B cell (primary cell): ENCODE results near the gene UPB1.

Source experiments
- EZH2 ChIP-seq: IDR thresholded peaks from 2 replicates; pipeline ENCODE4 v1.6.1; 2012; ENCODE audit warnings: borderline replicate concordance, low read depth, mild to moderate bottlenecking, moderate library complexity, low read length; ENCODE audit not compliant: insufficient read depth, poor library complexity, severe bottlenecking
- TF ChIP-seq, protein P1 (sequence below): fragments of 200-600 bp; IDR thresholded peaks from one replicate; pipeline ENCODE4 v1.8.0; 2022; ENCODE audit warnings: antibody characterized with exemption, mild to moderate bottlenecking

- TF ChIP-seq, protein P1, sequence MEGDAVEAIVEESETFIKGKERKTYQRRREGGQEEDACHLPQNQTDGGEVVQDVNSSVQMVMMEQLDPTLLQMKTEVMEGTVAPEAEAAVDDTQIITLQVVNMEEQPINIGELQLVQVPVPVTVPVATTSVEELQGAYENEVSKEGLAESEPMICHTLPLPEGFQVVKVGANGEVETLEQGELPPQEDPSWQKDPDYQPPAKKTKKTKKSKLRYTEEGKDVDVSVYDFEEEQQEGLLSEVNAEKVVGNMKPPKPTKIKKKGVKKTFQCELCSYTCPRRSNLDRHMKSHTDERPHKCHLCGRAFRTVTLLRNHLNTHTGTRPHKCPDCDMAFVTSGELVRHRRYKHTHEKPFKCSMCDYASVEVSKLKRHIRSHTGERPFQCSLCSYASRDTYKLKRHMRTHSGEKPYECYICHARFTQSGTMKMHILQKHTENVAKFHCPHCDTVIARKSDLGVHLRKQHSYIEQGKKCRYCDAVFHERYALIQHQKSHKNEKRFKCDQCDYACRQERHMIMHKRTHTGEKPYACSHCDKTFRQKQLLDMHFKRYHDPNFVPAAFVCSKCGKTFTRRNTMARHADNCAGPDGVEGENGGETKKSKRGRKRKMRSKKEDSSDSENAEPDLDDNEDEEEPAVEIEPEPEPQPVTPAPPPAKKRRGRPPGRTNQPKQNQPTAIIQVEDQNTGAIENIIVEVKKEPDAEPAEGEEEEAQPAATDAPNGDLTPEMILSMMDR, result no peak
- TF ChIP-seq EZH2, result no peak
Observed at GRCh38 chr22:24474649-24475255, 20.4 kb upstream of the UPB1 start.
